Glutamatergic neuron (in vitro differentiated cells): ENCODE measurements around the gene CDC25B. TPM values are rescaled to one million over a fixed set of nuclear protein-coding genes. Genes with fewer than 3 reads are reported as not detected.

Source experiments
- DNase-seq: peaks from one replicate; pipeline ENCODE4 v3.0.0; 2022
- H3K27ac Mint-ChIP-seq: one replicate; pipeline ENCODE4 v1.8.0; 2020; ENCODE audit warnings: mild to moderate bottlenecking, mixed read lengths, inconsistent platforms; ENCODE audit not compliant: unreplicated experiment
- H3K27me3 Mint-ChIP-seq: one replicate; pipeline ENCODE4 v1.8.0; 2020; ENCODE audit warnings: mild to moderate bottlenecking, moderate library complexity, mixed read lengths, inconsistent platforms; ENCODE audit not compliant: unreplicated experiment
- H3K36me3 Mint-ChIP-seq: one replicate; pipeline ENCODE4 v1.8.0; 2020; ENCODE audit warnings: mild to moderate bottlenecking, mixed read lengths, inconsistent platforms; ENCODE audit not compliant: unreplicated experiment
- H3K4me1 Mint-ChIP-seq: one replicate; pipeline ENCODE4 v1.8.0; 2020; ENCODE audit warnings: mild to moderate bottlenecking, low read depth, mixed read lengths, inconsistent platforms; ENCODE audit not compliant: unreplicated experiment
- H3K4me3 Mint-ChIP-seq: one replicate; pipeline ENCODE4 v1.8.0; 2020; ENCODE audit warnings: mild to moderate bottlenecking, mixed read lengths, inconsistent platforms; ENCODE audit not compliant: unreplicated experiment
- H3K9me3 Mint-ChIP-seq: one replicate; pipeline ENCODE4 v1.8.0; 2020; ENCODE audit warnings: mild to moderate bottlenecking, moderate library complexity, mixed read lengths, inconsistent platforms; ENCODE audit not compliant: unreplicated experiment
- total RNA-seq: library from RNA; stranded (reverse); fragmentation: NEBNext Ultra II Directional; extraction: Animal tissue kit (Norgen Biotek cat#: 25700); gene quantifications from one replicate; pipeline ENCODE4 v1.2.1, GENCODE V29; 2021; ENCODE audit not compliant: unreplicated experiment
- TF ChIP-seq, protein P1 (sequence below): fragments of 200-600 bp; sonication (generic); IDR thresholded peaks from one replicate; pipeline ENCODE4 v1.5.0; 2021; ENCODE audit not compliant: partially characterized antibody, unreplicated experiment

CDC25B gene
- total RNA-seq, 1 donor from 2014 or later = 27.6 TPM

DNA sequence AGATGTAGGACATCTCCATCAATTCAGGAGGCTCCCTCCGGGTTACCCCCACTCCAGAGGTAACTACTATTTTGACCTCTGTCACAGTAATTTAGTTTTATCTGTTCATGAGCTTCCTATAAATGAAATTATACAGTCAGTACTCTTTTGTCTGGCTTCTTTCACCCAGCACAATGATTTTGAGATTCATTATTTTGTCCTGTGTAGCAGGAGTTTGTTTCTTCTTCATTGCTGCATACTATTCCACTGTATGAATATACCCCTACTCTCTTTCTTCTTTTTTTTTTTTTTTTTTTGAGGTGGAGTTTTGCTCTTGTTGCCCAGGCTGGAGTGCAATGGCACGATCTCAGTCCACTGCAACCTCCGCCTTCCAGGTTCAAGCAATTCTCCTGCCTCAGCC lies 12.4 kb downstream of the CDC25B start:
- peaks cover 40% of the 10 kb centered on the region for H3K4me1 Mint-ChIP-seq
- peaks cover 9% of the 10 kb centered on the region for H3K9me3 Mint-ChIP-seq
- TF ChIP-seq, protein P1, sequence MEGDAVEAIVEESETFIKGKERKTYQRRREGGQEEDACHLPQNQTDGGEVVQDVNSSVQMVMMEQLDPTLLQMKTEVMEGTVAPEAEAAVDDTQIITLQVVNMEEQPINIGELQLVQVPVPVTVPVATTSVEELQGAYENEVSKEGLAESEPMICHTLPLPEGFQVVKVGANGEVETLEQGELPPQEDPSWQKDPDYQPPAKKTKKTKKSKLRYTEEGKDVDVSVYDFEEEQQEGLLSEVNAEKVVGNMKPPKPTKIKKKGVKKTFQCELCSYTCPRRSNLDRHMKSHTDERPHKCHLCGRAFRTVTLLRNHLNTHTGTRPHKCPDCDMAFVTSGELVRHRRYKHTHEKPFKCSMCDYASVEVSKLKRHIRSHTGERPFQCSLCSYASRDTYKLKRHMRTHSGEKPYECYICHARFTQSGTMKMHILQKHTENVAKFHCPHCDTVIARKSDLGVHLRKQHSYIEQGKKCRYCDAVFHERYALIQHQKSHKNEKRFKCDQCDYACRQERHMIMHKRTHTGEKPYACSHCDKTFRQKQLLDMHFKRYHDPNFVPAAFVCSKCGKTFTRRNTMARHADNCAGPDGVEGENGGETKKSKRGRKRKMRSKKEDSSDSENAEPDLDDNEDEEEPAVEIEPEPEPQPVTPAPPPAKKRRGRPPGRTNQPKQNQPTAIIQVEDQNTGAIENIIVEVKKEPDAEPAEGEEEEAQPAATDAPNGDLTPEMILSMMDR = no peak
- H3K4me3 Mint-ChIP-seq = no peak overlapping the region
- H3K27me3 Mint-ChIP-seq = peaks cover 9% of the 10 kb centered on the region
- H3K27ac Mint-ChIP-seq = no peak overlapping the region
- no peak for DNase-seq
- H3K36me3 Mint-ChIP-seq = no peaks in the 10 kb centered on the region

GRCh38 chr20:3811467-3812258 lies 15.6 kb downstream of the CDC25B start:
- Mint-ChIP-seq H3K27ac (peak overlapping the region; percentile 82), H3K9me3 (peaks cover 9% of the 10 kb centered on the region), H3K4me3 (peak overlapping the region; percentile 9), H3K4me1 (peaks cover 23% of the 10 kb centered on the region), H3K27me3 (peaks cover 7% of the 10 kb centered on the region), H3K36me3 (no peaks in the 10 kb centered on the region)
- peak; percentile 54 for DNase-seq
- TF ChIP-seq, protein P1 = no peak

GRCh38 chr20:3812259-3812681 lies 16.2 kb downstream of the CDC25B start:
- peak overlapping the region; percentile 82 for H3K27ac Mint-ChIP-seq
- DNase-seq = no peak

DNA sequence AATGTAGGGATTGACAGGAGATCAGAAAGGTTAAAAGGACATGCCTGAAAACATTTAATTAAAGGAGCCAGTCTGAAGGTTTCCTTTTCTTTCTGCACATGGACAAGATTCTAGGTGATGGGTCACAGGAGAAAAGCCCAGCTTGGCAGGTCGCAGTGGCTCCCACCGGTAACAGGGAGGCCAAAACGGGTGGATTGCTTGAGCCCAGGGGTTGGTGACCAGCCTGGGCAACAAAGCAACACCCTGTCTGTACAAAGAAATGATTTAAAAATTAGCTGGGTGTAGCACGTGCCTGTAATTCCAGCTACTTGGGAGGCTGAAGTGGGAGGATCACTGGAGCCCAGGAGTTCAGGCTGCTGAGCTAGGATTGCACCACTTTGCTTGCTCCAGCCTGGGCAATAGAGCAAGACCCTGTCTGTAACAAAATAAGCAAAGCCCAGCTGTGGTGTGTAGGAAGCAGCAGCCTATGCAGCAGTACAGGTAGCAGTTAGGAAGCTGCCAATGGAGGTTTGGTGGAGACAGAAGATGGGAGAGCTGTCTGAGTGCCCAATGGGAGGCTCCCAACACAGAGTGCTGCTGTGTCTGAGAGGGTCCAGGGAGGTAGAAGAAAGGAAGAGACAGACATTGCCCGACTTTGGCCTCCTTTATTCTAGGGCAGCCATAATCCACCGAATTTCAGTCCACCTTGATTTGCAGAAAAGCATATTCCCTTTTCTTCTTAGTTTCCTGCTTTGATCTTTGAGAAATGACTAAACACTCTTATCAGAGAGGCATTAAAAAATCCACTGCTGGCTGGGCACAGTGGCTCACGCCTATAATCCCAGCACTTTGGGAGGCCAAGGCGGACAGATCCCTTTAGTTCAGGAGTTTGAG lies 17.1 kb downstream of the CDC25B start:
- H3K9me3 Mint-ChIP-seq = peaks cover 17% of the 10 kb centered on the region
- H3K4me1 Mint-ChIP-seq = peaks cover 19% of the 10 kb centered on the region
- DNase-seq = no peak
- TF ChIP-seq, protein P1 = no peak
- no peak overlapping the region for H3K27ac Mint-ChIP-seq
- H3K27me3 Mint-ChIP-seq = peaks cover 6% of the 10 kb centered on the region
- no peak overlapping the region for H3K4me3 Mint-ChIP-seq
- no peaks in the 10 kb centered on the region for H3K36me3 Mint-ChIP-seq

More at GRCh38 chr20:3812259-3812681, 16.2 kb downstream of the CDC25B start:
- H3K4me3 Mint-ChIP-seq = no peak overlapping the region
- peaks cover 7% of the 10 kb centered on the region for H3K27me3 Mint-ChIP-seq
- H3K4me1 Mint-ChIP-seq = peaks cover 19% of the 10 kb centered on the region
- H3K9me3 Mint-ChIP-seq = peaks cover 13% of the 10 kb centered on the region
- no peaks in the 10 kb centered on the region for H3K36me3 Mint-ChIP-seq
- TF ChIP-seq, protein P1 = no peak
